ENCODE measurements around the gene ARMCX1. TPM values are rescaled to one million over a fixed set of nuclear protein-coding genes. Genes with fewer than 3 reads are reported as not detected.
"Not testable (repeated sequence)": the region's sequence is repeated elsewhere in the genome, so short reads cannot be mapped to it uniquely, and the experiment has no call there.

ARMCX1 gene
- under 1 TPM; 0.64 to 0.95 TPM for total RNA-seq

DNA sequence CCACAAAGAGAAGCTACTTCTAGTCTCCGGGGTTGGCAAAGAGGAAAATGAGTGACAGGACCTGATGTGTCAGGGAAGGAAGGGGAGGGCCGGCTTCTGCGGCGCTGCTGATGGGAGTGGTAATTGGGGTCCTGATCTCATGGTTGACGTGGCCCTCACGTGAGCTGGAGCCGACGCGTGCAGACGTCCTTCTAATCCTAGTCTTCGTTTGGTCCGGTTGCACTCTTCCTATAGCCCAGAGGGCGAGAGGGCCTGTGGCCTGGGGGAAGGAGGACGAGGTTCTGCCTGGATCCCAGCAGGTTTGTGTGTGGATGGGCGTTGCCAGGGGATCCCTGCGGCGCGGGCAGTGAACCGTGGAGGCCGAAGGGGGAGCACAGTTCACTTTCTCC lies at the start of gene ARMCX1:
TSS of gene ARMCX1 (plus strand) at position 186 of the 389 bp plus-strand sequence. CDS start 2,384 bp downstream, outside the sequence.
- H3K4me1 Mint-ChIP-seq = no peaks in the 10 kb centered on the region
- H3K4me3 Mint-ChIP-seq = peak within 1 kb of the TSS; percentile 63
- peaks cover 14% of the 10 kb centered on the region for H3K27me3 Mint-ChIP-seq
- H3K27ac Mint-ChIP-seq = peak within 1 kb of the TSS; percentile 13
- peak; percentile 43 for ATAC-seq (replicated peaks)
- H3K9me3 Mint-ChIP-seq = no peaks in the 10 kb centered on the region
- no peaks in the 10 kb centered on the region for H3K36me3 Mint-ChIP-seq (ENCODE audit: low read depth)

DNA sequence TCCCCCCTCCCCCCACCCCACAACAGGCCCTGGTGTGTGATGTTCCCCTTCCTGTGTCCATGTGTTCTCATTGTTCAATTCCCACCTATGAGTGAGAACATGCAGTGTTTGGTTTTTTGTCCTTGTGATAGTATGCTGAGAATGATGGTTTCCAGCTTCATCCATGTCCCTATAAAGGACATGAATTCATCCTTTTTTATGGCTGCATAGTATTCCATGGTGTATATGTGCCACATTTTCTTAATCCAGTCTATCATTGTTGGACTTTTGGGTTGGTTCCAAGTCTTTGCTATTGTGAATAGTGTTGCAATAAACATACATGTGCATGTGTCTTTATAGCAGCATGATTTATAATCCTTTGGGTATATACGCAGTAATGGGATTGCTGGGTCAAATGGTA lies 47.4 kb upstream of the ARMCX1 start:
- not testable (repeated sequence) for H3K27me3 Mint-ChIP-seq, H3K4me3 Mint-ChIP-seq

DNA sequence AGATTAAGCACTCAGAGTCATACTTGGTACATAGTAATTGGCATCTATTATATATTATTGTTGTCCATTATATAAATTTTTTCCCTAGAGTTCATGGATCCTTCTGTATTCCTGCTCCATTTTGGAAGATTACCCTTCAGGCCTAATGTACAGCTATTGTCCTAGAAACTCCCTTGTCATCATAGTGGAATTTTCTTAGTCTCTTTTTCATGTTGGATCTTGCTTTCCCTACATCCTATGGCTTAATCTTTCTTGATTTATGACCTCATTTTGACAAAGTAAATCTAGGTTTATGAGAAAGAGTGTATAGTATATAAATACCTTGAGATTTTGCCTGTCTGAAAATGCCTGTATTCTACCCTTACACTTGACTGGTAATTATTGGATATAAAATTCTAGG lies 43.0 kb upstream of the ARMCX1 start:
- Mint-ChIP-seq H3K4me3 (no peak overlapping the region), H3K27ac (no peak overlapping the region), H3K36me3 (ENCODE audit: low read depth) (peaks cover 10% of the 10 kb centered on the region), H3K9me3 (no peaks in the 10 kb centered on the region), H3K4me1 (no peaks in the 10 kb centered on the region), H3K27me3 (no peaks in the 10 kb centered on the region)
- ATAC-seq (replicated peaks) = no peak

More for the DNA sequence above, 47.4 kb upstream of the ARMCX1 start:
- not testable (repeated sequence) for H3K36me3 Mint-ChIP-seq (ENCODE audit: low read depth); H3K27ac Mint-ChIP-seq; ATAC-seq (replicated peaks); H3K4me1 Mint-ChIP-seq; H3K9me3 Mint-ChIP-seq

DNA sequence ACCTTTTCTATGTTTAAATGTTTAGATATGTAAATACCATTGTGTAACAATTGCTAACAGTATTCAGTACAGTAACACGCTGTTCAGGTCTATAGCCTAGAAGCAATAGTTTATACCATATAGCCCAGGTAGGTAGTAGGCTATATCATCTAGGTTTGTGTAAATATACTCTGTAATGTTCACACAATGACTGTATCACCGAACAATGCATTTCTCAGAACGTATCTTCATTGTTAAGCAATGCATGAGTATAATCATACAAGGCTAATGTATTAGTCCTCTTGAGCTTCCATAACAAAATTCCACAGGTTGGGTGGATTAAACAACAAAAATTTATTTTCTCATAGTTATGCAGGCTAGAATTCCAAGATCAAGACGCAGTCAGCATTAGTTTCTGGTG lies 42.4 kb upstream of the ARMCX1 start:
- no peak overlapping the region for H3K4me3 Mint-ChIP-seq
- peaks cover 10% of the 10 kb centered on the region for H3K36me3 Mint-ChIP-seq (ENCODE audit: low read depth)
- H3K9me3 Mint-ChIP-seq = no peaks in the 10 kb centered on the region
- no peaks in the 10 kb centered on the region for H3K27me3 Mint-ChIP-seq
- ATAC-seq (replicated peaks) = no peak
- H3K27ac Mint-ChIP-seq = no peak overlapping the region
- H3K4me1 Mint-ChIP-seq = no peaks in the 10 kb centered on the region

DNA sequence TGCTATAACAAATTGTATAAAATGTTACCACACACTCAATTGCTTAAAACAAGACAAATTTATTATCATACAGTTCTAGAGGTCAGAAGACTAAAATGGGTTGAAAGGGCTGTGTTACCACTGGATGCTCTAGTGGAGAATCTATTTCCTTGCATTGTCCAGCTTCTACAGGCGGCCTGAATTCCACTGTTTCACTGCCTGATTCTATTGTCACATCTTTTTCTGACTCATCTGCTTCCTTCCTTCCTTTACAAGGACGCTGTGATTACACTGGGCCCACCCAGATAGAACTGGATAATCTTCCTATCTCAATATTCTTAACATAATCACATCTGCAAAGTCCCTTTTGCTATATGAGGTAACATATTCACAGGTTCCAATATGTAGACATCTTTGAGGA lies 19.4 kb upstream of the ARMCX1 start:
- Mint-ChIP-seq H3K9me3 (no peaks in the 10 kb centered on the region), H3K4me1 (no peaks in the 10 kb centered on the region), H3K27ac (no peak overlapping the region), H3K27me3 (no peaks in the 10 kb centered on the region), H3K4me3 (no peak overlapping the region), H3K36me3 (ENCODE audit: low read depth) (no peaks in the 10 kb centered on the region)
- no peak for ATAC-seq (replicated peaks)

DNA sequence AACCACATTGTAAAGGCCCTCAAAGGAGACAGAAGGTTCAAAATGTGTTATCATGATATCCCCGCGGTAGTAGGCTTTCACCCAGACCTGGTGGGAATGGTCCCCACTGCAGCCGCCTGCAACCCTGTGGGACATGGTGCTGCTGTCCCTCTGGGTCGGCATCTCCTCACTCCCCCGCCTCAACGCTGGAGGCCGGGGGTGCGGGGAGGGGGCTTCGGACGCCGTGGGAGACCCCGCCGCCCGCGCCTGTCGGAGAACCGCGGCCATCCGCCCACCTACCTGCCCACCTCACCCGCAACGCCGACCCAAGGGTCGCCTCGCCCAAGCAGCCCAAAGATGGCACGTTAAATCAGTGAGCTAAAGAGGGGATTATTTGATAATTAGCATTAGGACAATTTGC lies 11.2 kb upstream of the ARMCX1 start:
- no peak overlapping the region for H3K4me3 Mint-ChIP-seq

DNA sequence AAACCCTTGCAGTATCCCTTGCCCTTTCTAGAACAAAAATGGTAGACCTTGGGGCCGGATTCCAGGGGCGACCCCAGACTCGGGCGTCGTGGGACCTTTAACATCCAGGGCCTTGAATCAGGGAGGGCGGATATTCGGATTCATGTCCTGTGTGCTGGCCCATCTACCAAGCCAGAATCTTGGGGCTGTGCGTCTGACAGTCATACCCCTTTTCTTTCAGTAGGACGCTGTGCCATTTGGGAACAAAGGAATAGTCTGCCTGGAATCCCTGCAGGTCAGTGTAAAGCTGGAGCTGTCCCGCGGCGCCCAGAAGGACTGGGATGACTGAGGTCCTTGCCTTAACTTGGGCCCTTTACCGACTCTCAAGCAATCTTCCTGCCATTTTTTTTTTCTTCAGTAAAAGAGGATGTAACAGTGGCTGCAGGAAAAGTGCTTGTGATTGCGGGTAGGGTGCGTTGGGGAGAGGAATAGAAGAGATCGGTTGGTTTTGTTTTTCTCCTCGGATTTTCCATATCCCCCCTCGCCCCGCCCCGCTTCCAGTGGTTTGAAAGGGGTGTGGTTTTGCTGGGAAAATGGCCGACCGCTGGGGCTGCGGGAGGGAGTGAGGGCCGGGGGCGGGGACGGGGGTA lies 518 bp downstream of the ARMCX1 start:
- Mint-ChIP-seq H3K36me3 (ENCODE audit: low read depth) (no peaks in the 10 kb centered on the region), H3K27ac (no peak overlapping the region), H3K4me1 (no peaks in the 10 kb centered on the region), H3K4me3 (peak overlapping the region; percentile 63), H3K9me3 (no peaks in the 10 kb centered on the region), H3K27me3 (peaks cover 14% of the 10 kb centered on the region)
- ATAC-seq (replicated peaks) = no peak

More for the DNA sequence above, 11.2 kb upstream of the ARMCX1 start:
- no peak for ATAC-seq (replicated peaks)
- Mint-ChIP-seq H3K4me1 (no peaks in the 10 kb centered on the region), H3K36me3 (ENCODE audit: low read depth) (no peaks in the 10 kb centered on the region), H3K9me3 (no peaks in the 10 kb centered on the region), H3K27ac (no peak overlapping the region), H3K27me3 (no peaks in the 10 kb centered on the region)

DNA sequence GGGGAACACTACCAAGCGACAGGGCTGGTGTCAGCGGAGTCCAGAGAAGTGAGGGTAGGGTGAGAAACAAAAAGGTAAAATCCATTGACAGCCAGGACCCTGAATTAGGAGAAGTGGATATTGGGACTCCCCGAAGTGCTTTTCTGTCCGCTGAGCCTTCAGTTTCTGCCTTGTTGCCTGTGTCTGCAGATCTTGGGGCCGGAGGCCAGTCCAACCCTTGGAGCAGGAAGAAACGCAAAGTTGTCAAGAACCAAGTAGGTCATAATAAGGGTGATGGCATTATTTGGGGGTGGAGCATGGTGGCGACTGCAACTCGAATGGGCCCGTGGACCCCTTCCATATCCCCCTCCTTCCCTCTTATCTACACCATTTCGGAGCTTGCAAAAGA lies 1.0 kb downstream of the ARMCX1 start:
- no peaks in the 10 kb centered on the region for H3K9me3 Mint-ChIP-seq
- peaks cover 14% of the 10 kb centered on the region for H3K27me3 Mint-ChIP-seq
- no peaks in the 10 kb centered on the region for H3K4me1 Mint-ChIP-seq
- H3K4me3 Mint-ChIP-seq = peak overlapping the region; percentile 63
- H3K36me3 Mint-ChIP-seq (ENCODE audit: low read depth) = no peaks in the 10 kb centered on the region
- ATAC-seq (replicated peaks) = no peak
- H3K27ac Mint-ChIP-seq = no peak overlapping the region

DNA sequence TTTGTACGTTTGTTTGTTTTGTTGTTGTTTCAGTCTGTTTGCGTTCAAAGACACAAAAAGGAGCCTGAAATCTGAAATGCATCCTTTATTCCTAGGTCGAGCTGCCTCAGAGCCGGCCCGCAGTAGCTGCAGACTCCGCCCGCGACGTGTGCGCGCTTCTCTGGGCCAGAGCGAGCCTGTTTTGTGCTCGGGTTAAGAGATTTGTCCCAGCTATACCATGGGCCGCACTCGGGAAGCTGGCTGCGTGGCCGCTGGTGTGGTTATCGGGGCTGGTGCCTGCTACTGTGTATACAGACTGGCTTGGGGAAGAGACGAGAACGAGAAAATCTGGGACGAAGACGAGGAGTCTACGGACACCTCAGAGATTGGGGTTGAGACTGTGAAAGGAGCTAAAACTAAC lies 2.4 kb downstream of the ARMCX1 start:
- H3K9me3 Mint-ChIP-seq = no peaks in the 10 kb centered on the region
- no peak for ATAC-seq (replicated peaks)

DNA sequence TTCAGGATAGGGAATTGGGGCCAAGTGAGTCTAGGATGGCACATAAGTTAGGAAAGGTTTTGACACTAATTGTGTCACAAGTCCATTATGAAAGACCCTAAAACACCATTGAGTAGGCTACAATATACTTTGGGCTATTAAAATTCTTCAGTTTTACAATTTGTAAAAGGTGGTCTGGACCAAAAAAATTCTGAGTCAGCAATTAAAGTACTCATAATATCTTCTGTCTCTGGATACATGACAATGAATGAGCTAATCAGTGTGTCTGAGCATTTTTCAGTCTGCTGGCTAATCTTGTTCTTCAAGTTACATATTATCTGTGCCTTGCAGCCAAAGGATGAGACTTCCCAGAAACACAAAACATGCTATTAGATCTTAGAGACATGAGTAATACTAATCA lies 14.3 kb downstream of the ARMCX1 start:
- no peaks in the 10 kb centered on the region for H3K4me1 Mint-ChIP-seq
- no peak for ATAC-seq (replicated peaks)

More for the DNA sequence above, 2.4 kb downstream of the ARMCX1 start:
- peaks cover 14% of the 10 kb centered on the region for H3K27me3 Mint-ChIP-seq
- H3K4me1 Mint-ChIP-seq = no peaks in the 10 kb centered on the region
- no peaks in the 10 kb centered on the region for H3K36me3 Mint-ChIP-seq (ENCODE audit: low read depth)
- no peak overlapping the region for H3K27ac Mint-ChIP-seq
- no peak overlapping the region for H3K4me3 Mint-ChIP-seq

DNA sequence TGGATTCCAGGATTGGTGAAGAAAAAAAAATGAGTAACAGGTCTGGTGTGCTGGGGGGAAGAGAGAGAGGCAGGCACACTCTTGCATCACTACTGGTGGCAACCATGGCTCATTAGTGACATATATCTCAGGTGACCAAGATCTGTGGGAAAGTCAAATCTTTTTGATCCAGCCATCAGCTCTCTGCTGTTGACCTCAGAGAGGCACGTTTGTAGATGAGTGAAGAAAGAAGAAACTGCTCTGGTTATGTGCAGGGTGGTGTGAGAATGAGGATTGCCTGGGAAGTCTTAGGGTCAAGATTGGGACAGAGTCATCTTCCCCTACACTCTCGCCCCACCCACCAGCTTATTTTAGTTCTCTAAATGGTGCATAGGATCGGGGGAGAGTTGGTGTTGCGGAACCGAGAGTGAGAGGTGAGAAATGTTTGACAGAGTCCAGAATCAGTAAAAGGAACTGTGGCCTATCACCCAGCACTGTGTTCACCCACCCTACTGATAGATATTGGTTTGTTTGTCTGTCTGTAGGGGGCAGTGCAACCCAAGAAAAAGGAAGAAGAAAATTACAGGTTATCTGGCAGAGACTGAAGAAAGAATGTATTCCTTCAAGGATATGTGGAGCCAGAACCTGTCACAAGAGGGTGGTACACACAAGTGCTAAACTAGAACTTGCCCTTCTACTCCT lies 45.5 kb downstream of the ARMCX1 start:
- H3K27ac Mint-ChIP-seq = no peak overlapping the region
- H3K36me3 Mint-ChIP-seq (ENCODE audit: low read depth) = no peaks in the 10 kb centered on the region
- no peaks in the 10 kb centered on the region for H3K4me1 Mint-ChIP-seq
- H3K27me3 Mint-ChIP-seq = peaks cover 9% of the 10 kb centered on the region
- H3K9me3 Mint-ChIP-seq = no peaks in the 10 kb centered on the region
- no peak overlapping the region for H3K4me3 Mint-ChIP-seq
- peak; percentile 77 for ATAC-seq (replicated peaks)

More for the DNA sequence above, 14.3 kb downstream of the ARMCX1 start:
- H3K27me3 Mint-ChIP-seq = peaks cover 4% of the 10 kb centered on the region
- no peak overlapping the region for H3K4me3 Mint-ChIP-seq
- H3K36me3 Mint-ChIP-seq (ENCODE audit: low read depth) = no peaks in the 10 kb centered on the region
- no peaks in the 10 kb centered on the region for H3K9me3 Mint-ChIP-seq
- H3K27ac Mint-ChIP-seq = no peak overlapping the region

DNA sequence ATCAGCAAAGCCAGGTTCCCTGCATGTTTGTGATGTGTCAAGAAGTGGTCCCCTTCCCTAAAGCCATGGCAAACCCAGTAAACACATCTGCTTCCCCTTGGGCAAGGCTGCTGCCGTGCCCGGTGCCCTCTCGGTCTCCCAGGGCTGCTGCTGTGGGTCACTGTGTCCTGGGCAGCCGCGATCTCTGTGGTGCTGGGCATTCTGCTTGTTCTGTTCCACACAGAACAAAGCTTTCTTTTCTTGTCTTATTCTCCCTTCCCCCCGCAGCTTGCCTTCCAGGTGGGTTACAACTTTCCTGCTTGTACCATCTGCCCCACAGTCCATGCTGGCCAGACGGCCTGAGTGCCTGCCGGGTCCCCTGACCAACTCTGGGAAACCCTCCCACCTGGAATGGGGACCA lies 49.2 kb downstream of the ARMCX1 start:
- H3K9me3 Mint-ChIP-seq; H3K4me3 Mint-ChIP-seq; H3K27ac Mint-ChIP-seq; H3K27me3 Mint-ChIP-seq; ATAC-seq (replicated peaks); H3K36me3 Mint-ChIP-seq (ENCODE audit: low read depth); H3K4me1 Mint-ChIP-seq: not testable (repeated sequence)

DNA sequence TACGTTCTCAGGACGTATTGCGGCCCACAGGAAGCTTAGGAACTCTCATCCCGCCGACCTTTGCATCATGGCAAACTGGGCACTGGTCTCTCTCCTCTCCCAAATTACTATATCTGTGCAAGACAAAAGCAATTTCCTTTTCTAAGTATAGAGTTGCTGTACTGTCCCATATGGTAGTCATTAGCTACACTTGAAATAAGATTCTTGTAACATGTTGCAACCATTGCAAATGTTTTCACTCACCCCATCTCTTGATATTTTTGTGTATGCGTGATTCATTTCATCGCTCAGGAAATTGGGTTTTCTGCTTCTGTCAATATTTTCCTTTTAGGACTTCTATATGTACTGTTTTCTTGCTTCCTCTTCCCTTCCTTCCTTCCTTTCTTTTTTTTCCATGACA lies 51.7 kb downstream of the ARMCX1 start:
- Mint-ChIP-seq H3K27me3 (peaks cover under 1% of the 10 kb centered on the region), H3K4me3 (no peak overlapping the region), H3K4me1 (no peaks in the 10 kb centered on the region), H3K9me3 (no peaks in the 10 kb centered on the region), H3K27ac (no peak overlapping the region), H3K36me3 (ENCODE audit: low read depth) (no peaks in the 10 kb centered on the region)
- ATAC-seq (replicated peaks) = no peak
